NCI-H1105 treated with DMSO at 0.1 percent for 48 hours (cell line): Measurements from ENCODE around the gene GTF2H2C_2.
"Not testable (repeated sequence)": the region's sequence is repeated elsewhere in the genome, so short reads cannot be mapped to it uniquely, and the experiment has no call there.

ENCODE experiments used
- DNase-seq: peaks from one replicate; lab custom pipeline; 2025; lab: John Stamatoyannopoulos, UW

Gene GTF2H2C_2

DNA sequence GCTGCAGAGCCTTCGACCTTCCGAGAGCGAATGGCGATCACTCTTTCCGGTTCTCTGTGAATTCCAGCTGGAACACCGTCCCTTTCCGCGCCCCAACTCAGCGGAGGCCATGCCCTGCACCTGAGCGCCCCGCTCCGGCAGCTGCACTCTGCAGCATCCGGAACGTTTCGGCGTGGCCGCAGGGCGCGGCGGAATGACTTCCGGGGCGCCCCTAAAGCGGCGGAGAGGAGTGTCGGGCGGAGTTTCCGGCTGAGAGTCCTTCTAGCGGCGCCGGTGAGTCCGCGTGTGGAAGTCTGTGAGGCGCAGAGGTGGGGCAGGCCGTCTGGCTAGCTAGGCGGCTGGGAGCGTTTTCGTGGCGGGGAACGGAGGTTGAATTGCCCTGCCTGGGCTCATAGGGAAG, at the start of gene GTF2H2C_2:
Gene GTF2H2C_2 (plus strand): TSS at position 252 of the 400 bp plus-strand sequence.
- DNase-seq: not testable (repeated sequence)

DNA sequence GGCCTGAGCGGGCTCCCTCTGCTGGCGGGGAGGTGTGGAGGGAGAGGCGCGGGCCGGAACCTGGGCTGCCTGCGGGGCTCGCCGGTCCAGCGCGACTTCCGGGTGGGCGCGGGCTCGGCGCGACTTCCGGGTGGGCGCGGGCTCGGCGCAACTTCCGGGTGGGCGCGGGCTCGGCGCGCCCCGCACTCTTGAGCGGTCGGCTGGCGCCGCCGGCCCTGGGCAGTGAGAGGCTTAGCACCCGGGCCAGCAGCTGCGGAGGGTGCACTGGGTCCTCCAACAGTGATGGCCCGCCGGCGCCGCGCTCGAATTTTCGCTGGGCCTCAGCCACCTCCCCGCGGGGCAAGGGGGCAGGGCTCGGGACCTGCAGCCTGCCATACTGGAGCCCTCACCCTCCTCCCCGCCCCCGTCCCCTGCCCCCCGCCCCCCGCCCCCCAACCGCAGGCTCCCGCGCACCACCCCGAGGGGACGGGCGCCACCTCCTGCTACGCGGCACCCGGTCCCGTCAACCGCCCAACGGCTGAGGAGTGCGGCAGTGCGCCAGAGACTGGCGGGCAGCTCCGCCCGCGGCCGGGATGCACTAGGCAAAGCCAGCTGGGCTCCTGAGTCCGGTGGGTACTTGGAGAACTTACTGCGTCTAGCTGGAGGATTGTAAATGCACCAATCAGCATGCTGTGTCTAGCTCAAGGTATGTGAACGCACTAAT, 14.0 kb upstream of the GTF2H2C_2 start:
- not testable (repeated sequence) for DNase-seq

DNA sequence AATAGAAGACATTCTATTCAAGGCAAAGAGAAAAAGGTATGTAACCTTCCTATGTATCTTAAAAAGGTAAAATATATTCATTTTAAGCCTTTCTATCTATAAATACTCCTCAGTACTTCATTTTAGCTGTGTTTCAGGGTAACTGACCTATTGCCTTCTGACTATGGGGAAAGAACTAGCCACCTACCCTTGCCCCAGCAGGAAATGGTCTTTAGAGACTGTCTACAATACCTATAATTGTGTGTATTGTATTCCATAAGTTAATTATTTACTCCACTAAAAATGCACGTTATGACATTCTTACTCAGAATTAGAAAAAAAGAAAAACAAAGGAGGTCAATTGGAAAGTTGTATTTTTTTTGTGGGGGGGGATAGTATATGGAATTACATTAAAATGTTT, 6.2 kb downstream of the GTF2H2C_2 start:
- not testable (repeated sequence) for DNase-seq

DNA sequence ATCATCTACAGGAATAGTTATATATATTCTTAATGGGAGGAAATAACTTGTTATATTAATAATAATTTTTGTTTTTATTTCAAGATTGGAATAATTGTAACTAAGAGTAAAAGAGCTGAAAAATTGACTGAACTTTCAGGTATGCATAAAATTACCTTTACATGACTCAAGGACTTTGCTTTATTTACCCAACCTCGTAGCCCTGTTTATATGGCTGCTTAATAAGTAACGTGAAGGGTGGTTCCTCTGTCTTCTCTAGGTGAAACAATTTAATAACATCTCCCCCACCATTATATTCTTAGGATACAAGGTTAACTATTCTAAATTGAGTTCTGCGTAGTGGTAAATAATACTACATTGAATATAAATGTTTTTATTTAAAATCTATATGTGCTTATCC, 8.0 kb downstream of the GTF2H2C_2 start:
- DNase-seq: not testable (repeated sequence)

DNA sequence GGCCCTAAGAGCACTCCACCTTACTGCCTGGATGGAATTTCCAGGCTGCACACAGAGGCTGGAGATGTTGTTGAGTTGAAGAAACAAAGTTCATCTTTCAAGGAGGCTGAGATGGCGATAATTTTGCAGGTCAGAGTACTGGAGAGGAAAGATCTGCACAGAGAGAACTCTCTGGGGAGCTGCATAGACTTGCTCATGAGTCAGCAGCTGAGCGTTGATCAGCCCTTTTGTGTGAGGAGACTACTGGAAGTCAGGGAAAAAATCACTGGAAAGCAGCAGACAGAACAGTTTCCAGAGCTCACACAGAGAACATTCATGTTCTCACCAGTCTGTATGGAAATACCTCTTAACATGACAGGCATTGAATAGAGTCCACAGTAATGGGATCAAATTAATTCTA, 23.4 kb downstream of the GTF2H2C_2 start:
- not testable (repeated sequence) for DNase-seq

DNA sequence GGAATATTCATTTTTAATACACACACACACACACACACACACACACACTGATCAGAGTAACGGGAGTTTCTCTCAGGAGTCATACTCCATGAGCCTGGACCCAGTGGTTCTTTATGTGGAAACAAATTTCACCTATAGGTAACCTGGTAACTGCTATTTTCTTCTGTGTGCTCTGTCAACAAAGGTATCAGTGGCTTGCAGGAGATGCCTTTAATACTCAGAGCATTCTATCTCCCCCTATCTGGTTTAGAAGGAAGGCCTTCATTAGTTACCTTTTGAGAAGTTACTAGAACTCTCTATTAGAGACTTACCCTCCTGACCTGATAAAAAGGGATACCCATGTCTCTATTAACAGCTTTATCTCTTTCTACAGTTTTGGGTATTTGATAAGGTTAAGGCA, 34.4 kb downstream of the GTF2H2C_2 start:
- not testable (repeated sequence) for DNase-seq

DNA sequence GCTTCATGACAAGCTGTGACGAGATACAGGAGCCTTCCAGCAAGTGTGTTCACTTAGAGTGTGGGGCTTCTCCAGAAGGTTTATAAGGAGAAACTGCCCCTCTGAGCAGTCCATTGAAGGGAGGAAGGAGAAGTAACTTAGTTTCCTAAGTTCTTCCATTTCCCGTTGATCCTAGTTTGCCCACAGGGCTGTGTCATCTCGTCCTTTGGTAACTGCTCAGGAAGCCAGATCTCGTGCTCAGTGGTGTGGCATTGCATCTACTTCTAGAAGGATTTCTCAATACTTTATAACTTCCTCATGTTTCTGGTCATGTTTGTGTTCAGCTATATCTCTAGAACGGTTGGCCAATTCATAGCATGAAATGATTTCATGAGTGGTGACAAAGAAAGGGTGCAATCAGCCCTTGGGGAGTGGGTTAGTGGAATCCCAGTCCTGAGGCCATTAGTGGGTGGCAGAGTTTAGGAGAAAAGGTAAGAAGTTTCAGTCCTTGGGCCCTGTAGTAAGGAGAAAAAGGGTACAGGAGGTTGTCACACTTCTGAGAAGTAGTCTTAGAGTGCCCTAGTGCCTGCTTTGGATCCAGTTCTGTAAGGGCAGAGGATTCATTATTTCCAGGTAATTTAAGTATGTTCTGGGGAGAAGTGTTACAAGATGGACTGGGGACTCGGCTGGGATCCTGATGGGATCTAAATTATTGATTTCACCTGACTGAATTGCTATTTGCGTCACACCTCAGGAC, 36.2 kb downstream of the GTF2H2C_2 start:
- not testable (repeated sequence) for DNase-seq

DNA sequence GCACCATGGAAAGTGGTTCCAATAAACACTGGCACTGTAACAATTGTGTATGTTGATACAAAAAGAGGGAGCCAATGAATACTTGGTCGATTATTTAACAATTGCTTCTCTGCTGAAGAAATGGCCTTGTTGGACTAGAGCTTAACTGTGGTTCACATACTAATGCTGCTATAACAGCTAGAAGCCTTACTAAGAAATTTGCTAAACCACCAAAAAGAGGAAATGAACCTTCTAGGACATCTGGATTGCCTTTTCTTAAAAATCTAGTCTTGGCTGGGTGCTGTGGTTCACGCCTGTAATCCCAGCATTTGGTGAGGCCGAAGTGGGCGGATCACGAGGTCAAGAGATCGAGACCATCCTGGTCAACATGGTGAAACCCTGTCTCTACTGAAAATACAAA, 41.9 kb downstream of the GTF2H2C_2 start:
- not testable (repeated sequence) for DNase-seq

DNA sequence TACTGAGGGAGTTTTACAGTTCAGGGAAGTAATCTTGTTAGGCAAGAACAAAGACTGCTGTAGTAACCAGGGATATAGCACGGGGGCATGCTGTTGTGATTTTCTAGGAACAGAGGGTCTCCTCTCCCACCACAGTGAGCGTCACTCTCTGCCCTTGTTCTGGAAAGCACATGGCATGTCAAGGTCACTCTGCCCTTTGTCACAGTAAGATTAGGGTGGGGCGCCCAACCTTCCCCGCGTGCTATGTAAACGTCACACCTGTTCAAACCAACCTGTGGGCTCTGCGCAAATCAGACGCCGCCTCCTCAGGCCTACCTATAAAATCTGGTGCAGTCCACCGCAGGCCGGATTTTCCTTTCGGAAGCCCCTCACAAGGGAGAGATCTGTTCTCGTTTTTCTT, 44.0 kb downstream of the GTF2H2C_2 start:
- not testable (repeated sequence) for DNase-seq

DNA sequence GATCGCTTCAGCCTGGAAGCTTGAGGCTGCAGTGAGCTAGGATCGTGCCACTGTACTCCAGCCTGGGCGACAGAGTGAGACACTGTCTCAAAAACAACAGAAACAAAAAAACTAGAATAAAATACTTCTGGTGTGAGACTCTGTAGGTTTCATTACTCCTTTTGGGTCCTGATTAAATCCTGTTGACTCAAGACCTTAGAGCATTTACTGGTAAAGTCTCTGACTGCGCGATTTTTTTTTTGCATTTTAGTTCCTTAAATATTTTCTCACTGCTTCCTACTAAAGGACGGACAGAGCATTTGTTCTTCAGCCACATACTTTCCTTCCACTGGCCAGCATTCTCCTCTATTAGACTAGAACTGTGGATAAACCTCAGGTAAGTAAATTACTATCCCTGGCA, 46.8 kb downstream of the GTF2H2C_2 start:
- DNase-seq: not testable (repeated sequence)

DNA sequence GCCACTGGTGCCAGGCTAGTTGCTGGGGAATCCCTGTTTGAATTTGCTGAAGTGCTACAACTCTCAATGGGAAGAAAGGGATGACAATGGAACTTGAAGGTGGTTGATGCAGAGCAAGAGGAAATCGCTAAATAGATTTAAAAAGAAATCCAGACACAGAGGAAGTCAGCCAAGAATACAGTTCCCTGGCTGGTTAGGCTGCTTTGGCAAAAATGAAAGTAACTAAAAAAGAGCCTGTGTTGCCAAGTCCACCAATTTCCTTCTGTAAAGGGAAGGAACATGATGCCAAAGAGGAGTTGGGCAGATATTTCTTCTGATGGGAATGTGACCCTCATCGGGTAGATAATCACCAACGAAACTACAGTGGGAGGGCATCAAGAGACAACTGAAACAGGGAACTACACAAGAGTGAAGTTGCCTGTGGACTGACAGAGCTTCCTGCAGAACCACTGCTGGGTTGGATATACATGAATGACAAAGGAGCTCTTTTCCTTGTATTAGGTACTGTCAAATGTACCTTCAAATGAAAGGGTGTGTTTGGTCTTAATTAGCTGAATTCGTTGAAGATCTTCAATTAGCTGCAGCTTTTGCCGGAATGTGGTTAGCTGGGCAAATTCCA, 49.0 kb downstream of the GTF2H2C_2 start:
- DNase-seq: not testable (repeated sequence)

DNA sequence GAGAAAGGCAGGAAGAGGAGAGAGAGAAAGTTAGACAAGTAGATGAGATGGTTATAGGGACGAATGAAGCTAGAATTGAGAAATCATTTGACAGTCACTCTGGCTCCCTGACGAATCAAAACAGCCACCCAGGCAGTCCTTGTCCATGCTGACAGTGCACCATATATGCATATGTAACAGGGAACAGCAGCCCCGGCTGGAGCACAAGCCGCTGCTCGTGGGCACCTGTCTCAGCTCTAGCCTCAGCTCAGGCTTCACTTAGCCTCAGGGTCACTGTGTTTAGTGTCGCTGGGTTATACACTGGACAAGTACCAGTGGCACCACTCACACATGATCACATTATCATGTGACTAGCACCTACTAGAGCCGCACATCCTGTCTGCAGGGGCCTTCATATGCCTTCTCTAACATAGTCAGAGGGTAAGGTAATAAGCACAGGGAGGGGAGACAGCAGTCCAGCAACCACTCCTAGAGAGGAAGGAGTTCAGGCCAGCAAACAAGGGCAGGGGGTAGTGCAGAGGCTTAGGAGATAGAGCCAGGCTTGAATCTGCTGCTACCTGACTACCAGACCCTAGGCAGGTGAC, 54.9 kb downstream of the GTF2H2C_2 start:
- DNase-seq: not testable (repeated sequence)
